Measurements from ENCODE around the gene CIDEB.

CIDEB gene

GRCh38 chr14:24321212-24321975, 13.6 kb upstream of the CIDEB start:
- TF ChIP-seq CTCF (IDR thresholded peaks at IDR 0.05; ENCODE audit: borderline replicate concordance, control extremely low read depth, extremely low read depth, insufficient read depth, missing control alignments), result no peak
- DNase-seq (ENCODE audit: low spot score), result no peak
- in situ Hi-C loops (cut with MboI; ENCODE audit: low sequenced_read_pairs, unreplicated experiment), result loop anchor here (5.0 kb wide), 1 partner anchor 116 kb away; no protein-coding TSS in a partner anchor

GRCh38 chr14:24317141-24317928, 9.6 kb upstream of the CIDEB start:
- no peak for TF ChIP-seq CTCF (IDR thresholded peaks at IDR 0.05; ENCODE audit: borderline replicate concordance, control extremely low read depth, extremely low read depth, insufficient read depth, missing control alignments)
- in situ Hi-C loops (cut with MboI; ENCODE audit: low sequenced_read_pairs, unreplicated experiment), result no loop called here
- DNase-seq (ENCODE audit: low spot score), result no peak

GRCh38 chr14:24316597-24316950, 8.8 kb upstream of the CIDEB start:
- no peak for DNase-seq (ENCODE audit: low spot score)
- no peak for TF ChIP-seq CTCF (IDR thresholded peaks at IDR 0.05; ENCODE audit: borderline replicate concordance, control extremely low read depth, extremely low read depth, insufficient read depth, missing control alignments)
- in situ Hi-C loops (cut with MboI; ENCODE audit: low sequenced_read_pairs, unreplicated experiment), result no loop called here

GRCh38 chr14:24315807-24316596, 8.2 kb upstream of the CIDEB start:
- DNase-seq (ENCODE audit: low spot score), result no peak
- TF ChIP-seq CTCF (IDR thresholded peaks at IDR 0.05; ENCODE audit: borderline replicate concordance, control extremely low read depth, extremely low read depth, insufficient read depth, missing control alignments), result no peak
- in situ Hi-C loops (cut with MboI; ENCODE audit: low sequenced_read_pairs, unreplicated experiment), result no loop called here

GRCh38 chr14:24315243-24315806, 7.5 kb upstream of the CIDEB start:
- in situ Hi-C loops (cut with MboI; ENCODE audit: low sequenced_read_pairs, unreplicated experiment), result no loop called here
- no peak for TF ChIP-seq CTCF (IDR thresholded peaks at IDR 0.05; ENCODE audit: borderline replicate concordance, control extremely low read depth, extremely low read depth, insufficient read depth, missing control alignments)
- DNase-seq (ENCODE audit: low spot score), result no peak

Measured in GM13976 (cell line).